Psoas muscle (tissue), 8 donors: ENCODE data around the gene FREM3. TPM values are rescaled to one million over a fixed set of nuclear protein-coding genes. Genes with fewer than 3 reads are reported as not detected.

Experiments used
- ATAC-seq, 4 donors: fragments of 200-7000 bp; cut with Tn5 transposase; one replicate each; pipeline ENCODE4 v1.9.1; 2020; ENCODE audit warnings: moderate library complexity in 3 of 4, mild to moderate bottlenecking in 2 of 4
- DNase-seq, 2 donors: peaks; one replicate each; pipeline ENCODE4 v3.0.0-alpha.2; 2020
- H3K27ac ChIP-seq: fragments of 200-600 bp; one replicate; pipeline ENCODE4 v1.8.0; 2022
- H3K27me3 ChIP-seq, 3 donors: fragments of 200-600 bp in 1 of 3; one replicate each; pipeline versions ENCODE4 v1.6.1 to v1.8.0; 2013 to 2022; ENCODE audit warnings: low read length in 2 of 3, mild to moderate bottlenecking in 2 of 3, moderate library complexity in 1 of 3; ENCODE audit not compliant: insufficient read depth in 3 of 3
- H3K36me3 ChIP-seq, 2 donors: fragments of 200-600 bp in 1 of 2; one replicate each; pipeline versions ENCODE4 v1.6.1 to v1.8.0; 2013 to 2022; ENCODE audit warnings: low read depth in 1 of 2, mild to moderate bottlenecking in 1 of 2, moderate library complexity in 1 of 2; ENCODE audit not compliant: insufficient read depth in 1 of 2
- H3K4me1 ChIP-seq: fragments of 200-600 bp; one replicate; pipeline ENCODE4 v1.8.0; 2022
- H3K4me3 ChIP-seq: fragments of 200-600 bp; one replicate; pipeline ENCODE4 v1.8.0; 2022; ENCODE audit warnings: mild to moderate bottlenecking
- H3K9me3 ChIP-seq: fragments of 200-600 bp; one replicate; pipeline ENCODE4 v1.8.0; 2022
- WGBS, 3 donors: extraction: QIAGEN DNeasy Blood & Tissue Kit; methylation state at CpG; one replicate each; pipeline versions ENCODE4 v1.1.6 to v1.1.7; 2013; 5-methylcytosine and 5-hydroxymethylcytosine counted together
- intact Hi-C, 2 donors: fragments of 100-400 bp; cut with DNase I; formaldehyde crosslinking; loops; one replicate each; pipeline versions ENCODE4 v1.11.0 to v1.14.2; 2022
- polyA plus RNA-seq, 3 donors: library from polyadenylated mRNA; stranded (reverse); fragments of 200-250 nt; gene quantifications; one replicate each; pipeline ENCODE4 v1.2.3, GENCODE V29; 2013
- total RNA-seq, 4 donors: library from RNA; stranded (reverse); fragmentation: NEBNext Ultra II Directional in 2 of 4; extraction: Animal tissue kit (Norgen Biotek cat#: 25700) in 2 of 4; gene quantifications; one replicate each; pipeline versions ENCODE4 v1.2.1 to v1.2.4, GENCODE V29; 2021 to 2023
- TF ChIP-seq, protein P1 (sequence below): fragments of 200-600 bp; IDR thresholded peaks from one replicate; pipeline ENCODE4 v1.8.0; 2022; ENCODE audit warnings: antibody characterized with exemption
- donor health status: healthy with polysubstance abuse.
- donor health status: DM: no; HTN: no; CAD: no; lungs with moderate emphysema.
- donor health status: Bipolar disorder and iron deficiency.
- donor health status: healthy.
- donor health status: DM: yes; HTN: yes; CAD: no.
- donor health status: DM: no; HTN: no; CAD: no.
- donor health status: DM: no; HTN: no; CAD: no.
- donor health status: DM: yes; HTN: yes; CAD: no.

FREM3 gene
- total and polyA plus RNA-seq, 7 donors: 0.01 TPM; not detected in 6

DNA sequence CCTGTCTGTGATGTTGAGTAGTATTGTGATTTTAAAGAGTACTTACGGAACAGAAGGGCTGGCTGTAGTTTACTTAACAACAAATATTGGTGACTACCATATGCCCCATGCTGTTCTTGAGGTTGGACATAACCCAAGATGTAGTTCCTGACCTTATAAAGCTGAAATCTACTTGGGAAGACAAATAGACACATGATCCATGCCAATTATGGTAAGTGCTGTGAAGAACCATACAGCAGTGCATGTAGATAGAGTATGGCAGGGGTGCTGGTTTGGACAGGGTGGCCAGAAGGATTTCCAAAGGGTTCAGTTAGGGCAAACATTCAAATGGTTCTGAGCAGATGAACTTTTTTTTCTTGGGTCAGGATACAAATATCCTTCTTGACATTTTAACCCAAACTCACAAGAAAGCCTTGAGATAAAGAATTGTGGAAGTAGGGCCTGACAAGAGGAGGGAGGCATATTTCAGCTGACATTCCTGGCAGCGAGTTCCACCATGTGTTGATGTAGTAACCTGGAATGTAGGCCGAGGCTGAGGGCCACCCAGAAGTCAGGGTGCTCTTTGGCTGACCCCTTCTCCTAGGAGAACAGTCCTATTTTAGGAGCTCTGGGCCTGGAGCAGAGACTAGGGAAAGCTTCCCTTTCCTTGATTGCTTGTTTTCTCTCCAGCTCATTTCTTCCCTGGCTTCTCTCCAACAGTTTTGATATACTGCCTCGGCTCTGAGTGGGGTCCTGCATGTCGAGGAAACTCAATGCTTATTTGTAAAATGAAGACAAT is 74.2 kb downstream of the FREM3 start:
- ATAC-seq (peak; percentile 83 to 97 (median 96)), DNase-seq (peak; percentile 37 to 79)
- Histone ChIP-seq H3K9me3 (no peaks in the 10 kb centered on the region), H3K27me3 (no peaks in the 10 kb centered on the region), H3K27ac (peak overlapping the region; percentile 32), H3K4me3 (no peak overlapping the region), H3K36me3 (no peaks in the 10 kb centered on the region), H3K4me1 (peaks cover 29% of the 10 kb centered on the region)
- 22 to 32% (median 22%) methylated on average over 5 of the region's 5 CpGs for WGBS, 3 donors
- TF ChIP-seq, protein P1, sequence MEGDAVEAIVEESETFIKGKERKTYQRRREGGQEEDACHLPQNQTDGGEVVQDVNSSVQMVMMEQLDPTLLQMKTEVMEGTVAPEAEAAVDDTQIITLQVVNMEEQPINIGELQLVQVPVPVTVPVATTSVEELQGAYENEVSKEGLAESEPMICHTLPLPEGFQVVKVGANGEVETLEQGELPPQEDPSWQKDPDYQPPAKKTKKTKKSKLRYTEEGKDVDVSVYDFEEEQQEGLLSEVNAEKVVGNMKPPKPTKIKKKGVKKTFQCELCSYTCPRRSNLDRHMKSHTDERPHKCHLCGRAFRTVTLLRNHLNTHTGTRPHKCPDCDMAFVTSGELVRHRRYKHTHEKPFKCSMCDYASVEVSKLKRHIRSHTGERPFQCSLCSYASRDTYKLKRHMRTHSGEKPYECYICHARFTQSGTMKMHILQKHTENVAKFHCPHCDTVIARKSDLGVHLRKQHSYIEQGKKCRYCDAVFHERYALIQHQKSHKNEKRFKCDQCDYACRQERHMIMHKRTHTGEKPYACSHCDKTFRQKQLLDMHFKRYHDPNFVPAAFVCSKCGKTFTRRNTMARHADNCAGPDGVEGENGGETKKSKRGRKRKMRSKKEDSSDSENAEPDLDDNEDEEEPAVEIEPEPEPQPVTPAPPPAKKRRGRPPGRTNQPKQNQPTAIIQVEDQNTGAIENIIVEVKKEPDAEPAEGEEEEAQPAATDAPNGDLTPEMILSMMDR: no peak
- intact Hi-C loops: no loop called here

DNA sequence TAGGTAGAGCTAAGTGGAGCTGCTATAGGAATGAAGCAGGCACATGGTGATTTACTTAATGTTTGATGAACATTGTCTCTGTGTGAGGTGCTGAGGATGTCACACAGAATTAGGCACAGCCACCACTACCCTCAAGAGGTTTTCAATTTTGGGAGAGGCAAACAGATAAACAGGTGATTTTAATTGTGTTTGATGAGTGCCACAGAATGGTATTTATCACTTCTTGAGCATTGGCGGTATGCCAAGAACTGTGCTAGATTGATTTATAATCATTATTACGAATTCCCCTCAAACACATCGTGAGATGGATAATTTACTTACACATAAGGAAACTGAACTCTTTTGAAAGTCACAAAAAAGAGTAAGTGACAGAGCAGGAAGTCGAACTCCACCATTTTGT is 74.8 kb downstream of the FREM3 start:
- Histone ChIP-seq H3K4me1 (peaks cover 29% of the 10 kb centered on the region), H3K27me3 (no peaks in the 10 kb centered on the region), H3K9me3 (no peaks in the 10 kb centered on the region), H3K4me3 (no peak overlapping the region), H3K36me3 (no peaks in the 10 kb centered on the region), H3K27ac (peak overlapping the region; percentile 32)
- ATAC-seq: peak in 2 of 4 donors; percentile 50 to 53
- 62 to 68% (median 62%) methylated on average over 4 of the region's 4 CpGs for WGBS, 3 donors
- intact Hi-C loops: no loop called here
- DNase-seq: no peak
- TF ChIP-seq, protein P1: no peak

DNA sequence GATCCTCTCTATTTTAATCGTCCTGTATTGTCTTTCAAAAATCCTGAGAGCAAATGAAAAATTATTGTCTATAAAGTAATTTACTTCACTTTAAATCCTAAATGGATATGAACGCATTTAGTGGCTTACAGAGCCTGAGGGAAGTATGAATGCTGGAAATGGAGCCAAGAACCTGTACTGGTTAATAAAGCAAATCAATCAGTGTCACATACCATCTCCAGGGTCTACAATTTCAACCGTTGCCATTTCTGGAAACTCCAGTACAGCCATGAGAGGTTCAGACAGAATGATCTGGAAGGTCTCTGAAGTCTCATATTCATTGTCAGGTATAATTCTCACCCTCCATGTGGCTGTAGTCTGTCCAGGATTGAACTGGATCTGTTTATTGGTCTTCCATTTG is 76.6 kb downstream of the FREM3 start:
- no peaks in the 10 kb centered on the region for H3K36me3 ChIP-seq
- H3K27me3 ChIP-seq: no peaks in the 10 kb centered on the region
- peaks cover 29% of the 10 kb centered on the region for H3K4me1 ChIP-seq
- H3K4me3 ChIP-seq: no peak overlapping the region
- ATAC-seq (peak in 1 of 4 donors; percentile 38), DNase-seq (no peak)
- TF ChIP-seq, protein P1: no peak
- H3K9me3 ChIP-seq: no peaks in the 10 kb centered on the region
- 19 to 48% (median 26%) methylated on average over 3 of the region's 3 CpGs for WGBS, 3 donors
- intact Hi-C loops: no loop called here
- H3K27ac ChIP-seq: no peak overlapping the region

DNA sequence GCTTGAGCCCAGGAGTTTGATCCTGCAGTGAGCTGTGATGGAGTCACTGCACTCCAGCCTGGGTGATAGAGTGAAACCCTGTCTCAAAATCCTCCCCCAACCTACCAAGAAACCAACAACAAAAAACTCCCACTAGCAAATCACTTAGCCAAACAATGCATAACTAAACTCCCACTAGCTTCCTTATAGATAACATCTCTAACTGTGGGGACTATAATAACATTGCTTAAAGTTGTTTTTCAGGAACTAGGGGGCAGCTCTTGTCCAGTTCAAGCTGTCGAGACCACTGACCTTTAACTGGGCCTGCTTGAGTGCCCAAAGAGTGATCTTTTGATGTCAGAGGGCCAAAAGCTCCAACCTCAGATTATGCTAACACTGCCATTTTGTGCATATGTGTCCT is 81.7 kb downstream of the FREM3 start:
- Histone ChIP-seq H3K9me3 (no peaks in the 10 kb centered on the region), H3K36me3 (no peaks in the 10 kb centered on the region), H3K4me1 (peaks cover 2% of the 10 kb centered on the region), H3K27ac (no peak overlapping the region), H3K4me3 (no peak overlapping the region), H3K27me3 (no peaks in the 10 kb centered on the region)
- DNase-seq: no peak
- ATAC-seq: no peak
- WGBS, 3 donors: 62 to 74% (median 72%) methylated on average over 1 of the region's 1 CpG
- intact Hi-C loops: no loop called here
- TF ChIP-seq, protein P1: no peak
